ENCODE measurements around the gene LPCAT1.

DNA sequence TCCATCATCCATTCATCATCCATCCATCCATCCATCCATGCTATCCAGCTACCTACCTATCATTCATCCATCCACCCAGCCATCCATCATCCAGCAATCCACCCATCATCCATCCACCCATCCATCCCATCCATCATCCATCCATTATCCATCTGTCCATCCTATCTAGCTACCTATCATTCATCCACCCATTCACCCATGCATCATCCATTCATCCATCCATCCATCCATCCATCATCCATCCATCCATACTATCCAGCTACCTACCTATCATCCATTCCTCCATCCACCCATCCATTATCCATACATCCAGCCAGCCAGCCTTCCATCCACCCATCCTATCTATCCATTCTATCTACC, 104.9 kb downstream of the LPCAT1 start:
- no peak for TF ChIP-seq CTCF (conservative IDR thresholded peaks at IDR 0.05; ENCODE audit: low read depth in 2 of 2)
- no peak for TF ChIP-seq ZNF331 (CRISPR knock-in tag; IDR thresholded peaks at IDR 0.05; ENCODE audit: low read depth)
- TF ChIP-seq EZH2phosphoT487 (IDR thresholded peaks at IDR 0.05; ENCODE audit: unreplicated experiment) = no peak
- no peak for TF ChIP-seq REST (IDR thresholded peaks at IDR 0.05; ENCODE audit: unreplicated experiment)
- no peak for TF ChIP-seq CREB1 (CRISPR knock-in tag; IDR thresholded peaks at IDR 0.05; ENCODE audit: low read depth)
- TF ChIP-seq POLR2AphosphoS5 (IDR thresholded peaks at IDR 0.05; ENCODE audit: low read depth) = no peak
- no peak for TF ChIP-seq JUNB (IDR thresholded peaks at IDR 0.05; ENCODE audit: unreplicated experiment)
- no peak for TF ChIP-seq NANOG (IDR thresholded peaks at IDR 0.05; ENCODE audit: borderline replicate concordance)
- TF ChIP-seq EZH2 (IDR thresholded peaks at IDR 0.05; ENCODE audit: low read depth, unreplicated experiment) = no peak
- TF ChIP-seq STAT1 (IDR thresholded peaks at IDR 0.05; ENCODE audit: unreplicated experiment) = no peak
- TF ChIP-seq ZNF114 (CRISPR knock-in tag; IDR thresholded peaks at IDR 0.05) = no peak
- no peak for TF ChIP-seq ETS1 (IDR thresholded peaks at IDR 0.05)
- TF ChIP-seq ZNF462 (CRISPR knock-in tag; IDR thresholded peaks at IDR 0.05) = no peak

Measured in GM23338 (cell line).